A673 (cell line): Measurements from ENCODE around the gene MMS22L. TPM values are rescaled to one million over a fixed set of nuclear protein-coding genes. Genes with fewer than 3 reads are reported as not detected.

Experiments
- BruUV-seq: library from RNA; stranded (reverse); fragments of 400-500 nt; replicated peaks from 2 replicates; lab custom pipeline; 2021; lab: Mats Ljungman, UMichigan
- CTCF ChIA-PET: fragments of 300-600 bp; sonication (Branson Sonifier 250); formaldehyde crosslinking; loops from one replicate; lab custom pipeline; 2022; ENCODE audit warnings: antibody characterized with exemption; lab: Charles Lee
- POLR2A ChIA-PET: fragments of 300-600 bp; sonication (Branson Sonifier 250); formaldehyde crosslinking; loops from one replicate; lab custom pipeline; 2022; ENCODE audit warnings: antibody characterized with exemption; ENCODE audit not compliant: low non-redundant PET; lab: Charles Lee
- DNase-seq: peaks from one replicate; pipeline ENCODE4 v3.0.0-alpha.2; 2015; ENCODE audit warnings: low spot score
- H3K27ac ChIP-seq: fragments of 200-600 bp; sonication (generic); 2 replicates; pipeline ENCODE4 v1.5.1; 2016; ENCODE audit warnings: mixed run types, low read depth, mild to moderate bottlenecking, mixed read lengths, antibody characterized with exemption, low read length; ENCODE audit not compliant: poor library complexity, severe bottlenecking
- H3K27me3 ChIP-seq: fragments of 200-600 bp; sonication (generic); replicated peaks from 2 replicates; pipeline ENCODE4 v1.6.1; 2017; ENCODE audit warnings: mixed run types, low read depth, mild to moderate bottlenecking, mixed read lengths, antibody characterized with exemption, low read length; ENCODE audit not compliant: insufficient read depth, poor library complexity
- H3K36me3 ChIP-seq: fragments of 200-600 bp; sonication (generic); 2 replicates; pipeline ENCODE4 v1.6.1; 2016; ENCODE audit warnings: mixed run types, mild to moderate bottlenecking, mixed read lengths, antibody characterized with exemption, low read length; ENCODE audit not compliant: insufficient read depth, poor library complexity, severe bottlenecking
- H3K4me1 ChIP-seq: fragments of 200-600 bp; sonication (generic); 2 replicates; pipeline ENCODE4 v1.6.1; 2017; ENCODE audit warnings: mixed run types, mild to moderate bottlenecking, mixed read lengths, antibody characterized with exemption, low read length; ENCODE audit not compliant: insufficient read depth, poor library complexity, severe bottlenecking
- H3K4me3 ChIP-seq: fragments of 200-600 bp; sonication (generic); 2 replicates; pipeline ENCODE4 v1.5.1; 2016; ENCODE audit warnings: low read depth, mixed run types, mild to moderate bottlenecking, mixed read lengths, low read length; ENCODE audit not compliant: poor library complexity, severe bottlenecking
- H3K9me3 ChIP-seq: fragments of 200-600 bp; sonication (generic); 2 replicates; pipeline ENCODE4 v1.6.1; 2016; ENCODE audit warnings: mixed run types, low read depth, mild to moderate bottlenecking, mixed read lengths, antibody characterized with exemption, low read length; ENCODE audit not compliant: poor library complexity, severe bottlenecking
- EZH2 ChIP-seq: fragments of 200-600 bp; sonication (generic); IDR thresholded peaks from 2 replicates; pipeline ENCODE4 v1.6.1; 2017; ENCODE audit warnings: borderline replicate concordance, low read depth, mild to moderate bottlenecking, mixed read lengths, antibody characterized with exemption, low read length; ENCODE audit not compliant: poor library complexity, severe bottlenecking
- intact Hi-C: fragments of 100-400 bp; cut with micrococcal nuclease; formaldehyde crosslinking; loops from one replicate; pipeline ENCODE4 v1.10.0; 2022; ENCODE audit not compliant: unreplicated experiment
- total RNA-seq: library from RNA; stranded (reverse); gene quantifications from 2 replicates; pipeline ENCODE4 v1.2.3, GENCODE V29; 2021
- TF ChIP-seq, protein P1 (sequence below): fragments of 300-800, 200-600 bp; sonication (generic); conservative IDR thresholded peaks from 2 replicates; pipeline ENCODE4 v1.5.1; 2017; ENCODE audit warnings: low read depth, mild to moderate bottlenecking, antibody characterized with exemption, low read length, moderate library complexity, mixed read lengths

Gene MMS22L
- total RNA-seq, 1 experiment from 2014 or later: 59.2 TPM

DNA sequence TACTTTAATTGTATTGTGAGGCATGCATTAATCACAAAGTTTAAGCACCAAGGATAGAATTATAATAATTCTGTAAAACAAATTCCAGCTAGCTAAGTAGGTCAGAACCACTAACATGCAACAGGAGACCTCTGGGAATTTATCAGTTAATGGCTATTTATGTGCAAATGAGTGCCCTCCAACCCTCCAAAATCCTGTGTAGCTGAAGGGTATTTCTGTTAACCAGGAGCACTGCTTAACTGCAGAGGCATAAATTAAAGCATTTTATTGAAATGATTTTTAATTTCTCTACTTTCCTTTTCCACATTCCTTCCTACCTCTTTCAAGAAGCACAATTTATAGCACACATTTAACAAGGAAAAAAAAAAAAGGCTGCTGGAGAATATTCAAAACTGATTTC lies 77.0 kb downstream of the MMS22L start:
- peaks cover 3% of the 10 kb centered on the region for H3K9me3 ChIP-seq
- H3K4me1 ChIP-seq: peaks cover 33% of the 10 kb centered on the region
- H3K36me3 ChIP-seq: no peaks in the 10 kb centered on the region
- ChIA-PET POLR2A (no interaction called here), CTCF (interaction anchor here (1.3 kb wide), 1 partner anchor 9 kb away, joined by 11 read pairs; no protein-coding TSS in a partner anchor)
- intact Hi-C loops: no loop called here
- H3K4me3 ChIP-seq: no peak overlapping the region
- no TSS peak for BruUV-seq
- no peak for TF ChIP-seq EZH2
- TF ChIP-seq, protein P1, sequence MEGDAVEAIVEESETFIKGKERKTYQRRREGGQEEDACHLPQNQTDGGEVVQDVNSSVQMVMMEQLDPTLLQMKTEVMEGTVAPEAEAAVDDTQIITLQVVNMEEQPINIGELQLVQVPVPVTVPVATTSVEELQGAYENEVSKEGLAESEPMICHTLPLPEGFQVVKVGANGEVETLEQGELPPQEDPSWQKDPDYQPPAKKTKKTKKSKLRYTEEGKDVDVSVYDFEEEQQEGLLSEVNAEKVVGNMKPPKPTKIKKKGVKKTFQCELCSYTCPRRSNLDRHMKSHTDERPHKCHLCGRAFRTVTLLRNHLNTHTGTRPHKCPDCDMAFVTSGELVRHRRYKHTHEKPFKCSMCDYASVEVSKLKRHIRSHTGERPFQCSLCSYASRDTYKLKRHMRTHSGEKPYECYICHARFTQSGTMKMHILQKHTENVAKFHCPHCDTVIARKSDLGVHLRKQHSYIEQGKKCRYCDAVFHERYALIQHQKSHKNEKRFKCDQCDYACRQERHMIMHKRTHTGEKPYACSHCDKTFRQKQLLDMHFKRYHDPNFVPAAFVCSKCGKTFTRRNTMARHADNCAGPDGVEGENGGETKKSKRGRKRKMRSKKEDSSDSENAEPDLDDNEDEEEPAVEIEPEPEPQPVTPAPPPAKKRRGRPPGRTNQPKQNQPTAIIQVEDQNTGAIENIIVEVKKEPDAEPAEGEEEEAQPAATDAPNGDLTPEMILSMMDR: no peak
- no peaks in the 10 kb centered on the region for H3K27me3 ChIP-seq
- peak overlapping the region; percentile 16 for H3K27ac ChIP-seq
- DNase-seq: peak; percentile 30

DNA sequence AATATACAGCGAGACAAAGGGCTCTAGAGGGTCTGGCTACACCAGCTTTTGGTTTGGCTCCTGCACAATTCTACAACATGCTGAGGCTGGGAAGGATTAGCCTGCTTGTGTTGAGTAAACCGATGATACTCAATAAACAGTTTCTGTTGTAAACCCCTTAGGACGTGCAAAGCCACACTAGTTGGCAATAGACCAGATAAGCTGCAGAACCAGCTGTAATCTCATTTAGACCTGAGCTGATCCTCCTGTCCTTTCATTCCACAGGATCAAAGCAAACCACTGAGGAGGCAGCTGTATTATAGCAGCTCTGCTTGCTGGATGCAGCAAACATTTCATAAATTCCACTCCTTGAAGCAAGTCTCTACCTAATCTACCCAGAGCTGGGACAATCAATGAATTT lies 79.7 kb downstream of the MMS22L start:
- H3K27ac ChIP-seq: peak overlapping the region; percentile 33
- POLR2A ChIA-PET: no interaction called here
- CTCF ChIA-PET: interaction anchor here (1.2 kb wide), 1 partner anchor 12 kb away, joined by 4 read pairs; no protein-coding TSS in a partner anchor
- H3K4me1 ChIP-seq: peaks cover 33% of the 10 kb centered on the region
- TF ChIP-seq EZH2: no peak
- TF ChIP-seq, protein P1: no peak
- DNase-seq: peak; percentile 75
- H3K4me3 ChIP-seq: no peak overlapping the region
- H3K36me3 ChIP-seq: no peaks in the 10 kb centered on the region
- H3K27me3 ChIP-seq: no peaks in the 10 kb centered on the region
- intact Hi-C loops: no loop called here
- no peaks in the 10 kb centered on the region for H3K9me3 ChIP-seq
- BruUV-seq: no TSS peak

DNA sequence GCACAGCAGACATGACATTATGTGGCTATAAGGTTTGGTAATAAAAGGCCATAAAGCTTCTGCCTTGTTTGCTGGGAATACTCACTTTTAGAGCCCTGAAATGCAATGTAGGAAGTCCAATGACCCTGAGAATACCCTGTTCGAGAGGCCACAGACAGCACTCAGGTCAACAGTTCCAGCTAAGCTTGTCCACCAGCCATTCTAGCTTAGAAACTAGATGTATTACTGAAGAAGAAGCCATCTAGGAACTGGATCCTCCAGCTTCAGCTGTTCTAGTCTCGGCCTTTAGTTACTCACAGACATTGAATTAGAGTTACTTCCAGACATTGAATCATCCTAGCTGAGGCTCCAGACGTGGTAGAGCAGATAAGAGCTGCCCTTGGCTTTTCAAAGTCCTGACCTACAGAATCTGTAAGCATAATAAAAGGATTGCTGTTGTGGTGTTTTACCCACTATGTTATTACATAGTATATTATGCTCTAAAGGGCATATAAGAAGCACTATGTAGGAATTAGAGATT lies 84.9 kb downstream of the MMS22L start:
- TF ChIP-seq, protein P1: no peak
- no peak for TF ChIP-seq EZH2
- Histone ChIP-seq H3K9me3 (no peaks in the 10 kb centered on the region), H3K4me3 (no peak overlapping the region), H3K27me3 (no peaks in the 10 kb centered on the region), H3K27ac (no peak overlapping the region), H3K4me1 (peaks cover 9% of the 10 kb centered on the region), H3K36me3 (no peaks in the 10 kb centered on the region)
- no peak for DNase-seq
- ChIA-PET POLR2A (no interaction called here), CTCF (no interaction called here)
- intact Hi-C loops: no loop called here
- BruUV-seq: no TSS peak
